ENCODE measurements around the gene DCP2.

GRCh38 chr5:113063927-113064326 is 87.3 kb downstream of the DCP2 start:
- TF ChIP-seq, protein P1, sequence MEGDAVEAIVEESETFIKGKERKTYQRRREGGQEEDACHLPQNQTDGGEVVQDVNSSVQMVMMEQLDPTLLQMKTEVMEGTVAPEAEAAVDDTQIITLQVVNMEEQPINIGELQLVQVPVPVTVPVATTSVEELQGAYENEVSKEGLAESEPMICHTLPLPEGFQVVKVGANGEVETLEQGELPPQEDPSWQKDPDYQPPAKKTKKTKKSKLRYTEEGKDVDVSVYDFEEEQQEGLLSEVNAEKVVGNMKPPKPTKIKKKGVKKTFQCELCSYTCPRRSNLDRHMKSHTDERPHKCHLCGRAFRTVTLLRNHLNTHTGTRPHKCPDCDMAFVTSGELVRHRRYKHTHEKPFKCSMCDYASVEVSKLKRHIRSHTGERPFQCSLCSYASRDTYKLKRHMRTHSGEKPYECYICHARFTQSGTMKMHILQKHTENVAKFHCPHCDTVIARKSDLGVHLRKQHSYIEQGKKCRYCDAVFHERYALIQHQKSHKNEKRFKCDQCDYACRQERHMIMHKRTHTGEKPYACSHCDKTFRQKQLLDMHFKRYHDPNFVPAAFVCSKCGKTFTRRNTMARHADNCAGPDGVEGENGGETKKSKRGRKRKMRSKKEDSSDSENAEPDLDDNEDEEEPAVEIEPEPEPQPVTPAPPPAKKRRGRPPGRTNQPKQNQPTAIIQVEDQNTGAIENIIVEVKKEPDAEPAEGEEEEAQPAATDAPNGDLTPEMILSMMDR (IDR thresholded peaks at IDR 0.05; ENCODE audit: low read length): no peak
- TF ChIP-seq EZH2 (IDR thresholded peaks at IDR 0.05; ENCODE audit: borderline replicate concordance, low read length): no peak

All from OCI-LY1 (cell line).